OCI-LY1 (cell line): ENCODE results near the gene LIN7C.

Experiments
- H2AFZ ChIP-seq: fragments of 200-600 bp; sonication (generic), shearing (Covaris generic); 2 replicates; pipeline ENCODE4 v1.6.0; 2014; ENCODE audit warnings: antibody characterized with exemption, mild to moderate bottlenecking, low read length
- H3F3A ChIP-seq: fragments of 200-600 bp; sonication (generic), shearing (Covaris generic); 2 replicates; pipeline ENCODE4 v1.6.0; 2014; ENCODE audit warnings: mild to moderate bottlenecking, antibody characterized with exemption, low read length, moderate library complexity; ENCODE audit not compliant: insufficient read depth
- H3K27ac ChIP-seq: fragments of 200-600 bp; sonication (generic); 2 replicates; pipeline ENCODE4 v1.5.1; 2014; ENCODE audit warnings: low read length, mixed run types, mild to moderate bottlenecking, low read depth; ENCODE audit not compliant: poor library complexity, severe bottlenecking
- H3K27me3 ChIP-seq: fragments of 200-600 bp; sonication (generic); 2 replicates; pipeline ENCODE4 v1.6.0; 2014; ENCODE audit warnings: antibody characterized with exemption, mild to moderate bottlenecking, low read length, moderate library complexity; ENCODE audit not compliant: insufficient read depth
- H3K36me3 ChIP-seq: fragments of 200-600 bp; sonication (generic); 2 replicates; pipeline ENCODE4 v1.6.1; 2014; ENCODE audit warnings: mild to moderate bottlenecking, antibody characterized with exemption, low read length, moderate library complexity, mixed read lengths; ENCODE audit not compliant: insufficient read depth
- H3K4me1 ChIP-seq: fragments of 200-600 bp; sonication (generic); 2 replicates; pipeline ENCODE4 v1.5.1; 2014; ENCODE audit warnings: mild to moderate bottlenecking, low read length, moderate library complexity; ENCODE audit not compliant: insufficient read depth, severe bottlenecking
- H3K4me2 ChIP-seq: fragments of 200-600 bp; sonication (generic), shearing (Covaris generic); 2 replicates; pipeline ENCODE4 v1.6.1; 2014; ENCODE audit warnings: low read length
- H3K4me3 ChIP-seq: fragments of 200-600 bp; sonication (generic); 2 replicates; pipeline ENCODE4 v1.5.1; 2014; ENCODE audit warnings: low read length, low read depth, mild to moderate bottlenecking, mixed read lengths; ENCODE audit not compliant: poor library complexity, severe bottlenecking
- H3K79me2 ChIP-seq: fragments of 200-600 bp; shearing (Covaris generic); 2 replicates; pipeline ENCODE4 v1.6.1; 2016; ENCODE audit warnings: mixed run types, low read length, mixed read lengths; ENCODE audit not compliant: insufficient read depth
- H3K9ac ChIP-seq: fragments of 200-600 bp; sonication (generic), shearing (Covaris generic); 2 replicates; pipeline ENCODE4 v1.6.1; 2014; ENCODE audit warnings: mild to moderate bottlenecking, low read length, mixed read lengths
- H3K9me2 ChIP-seq: fragments of 200-600 bp; sonication (generic), shearing (Covaris generic); 2 replicates; pipeline ENCODE4 v1.6.1; 2014; ENCODE audit warnings: low read depth, mild to moderate bottlenecking, low read length, mixed read lengths
- H3K9me3 ChIP-seq: fragments of 200-600 bp; shearing (Covaris generic); 2 replicates; pipeline ENCODE4 v1.6.1; 2014; ENCODE audit warnings: low read length, mixed read lengths
- H4K20me1 ChIP-seq: fragments of 200-600 bp; sonication (generic), shearing (Covaris generic); 2 replicates; pipeline ENCODE4 v1.6.0; 2016; ENCODE audit warnings: mild to moderate bottlenecking, low read length; ENCODE audit not compliant: insufficient read depth
- EZH2 ChIP-seq: fragments of 200-600 bp; sonication (generic), shearing (Covaris generic); IDR thresholded peaks from 2 replicates; pipeline ENCODE4 v1.8.0; 2017; ENCODE audit warnings: borderline replicate concordance, mixed run types, mild to moderate bottlenecking, antibody characterized with exemption, low read length, moderate library complexity, mixed read lengths
- TF ChIP-seq, protein P1 (sequence below): fragments of 200-600 bp; sonication (generic), shearing (Covaris generic); IDR thresholded peaks from 2 replicates; pipeline ENCODE4 v1.5.1; 2017; ENCODE audit warnings: mild to moderate bottlenecking, antibody characterized with exemption, low read length, moderate library complexity, mixed read lengths

LIN7C gene

DNA sequence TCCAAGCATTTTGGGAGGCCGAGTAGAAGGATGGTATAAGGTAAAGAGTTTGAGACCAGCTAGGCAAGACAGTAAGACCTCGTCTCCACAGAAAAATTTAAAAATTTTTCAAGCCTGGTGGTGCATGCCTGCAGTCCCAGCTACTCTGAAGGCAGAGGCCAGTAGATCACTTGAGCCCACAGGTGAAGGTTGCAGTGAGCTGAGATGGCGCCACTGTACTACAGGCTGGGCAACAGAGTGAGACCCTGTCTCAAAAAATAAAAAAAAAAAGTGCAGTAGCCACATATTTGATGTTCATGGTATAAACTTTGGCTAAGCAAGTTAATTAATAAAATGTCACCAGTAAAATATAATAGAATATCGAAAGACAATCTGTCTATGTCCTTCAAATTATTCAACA, 60.9 kb downstream of the LIN7C start:
- H3K4me1 ChIP-seq, result no peaks in the 10 kb centered on the region
- no peaks in the 10 kb centered on the region for H3F3A ChIP-seq
- H4K20me1 ChIP-seq, result no peaks in the 10 kb centered on the region
- H3K9me3 ChIP-seq, result no peaks in the 10 kb centered on the region
- no peak overlapping the region for H3K27ac ChIP-seq
- no peak overlapping the region for H3K9ac ChIP-seq
- no peaks in the 10 kb centered on the region for H3K79me2 ChIP-seq
- no peak overlapping the region for H2AFZ ChIP-seq
- H3K4me3 ChIP-seq, result no peak overlapping the region
- H3K36me3 ChIP-seq, result no peaks in the 10 kb centered on the region
- no peak overlapping the region for H3K4me2 ChIP-seq
- H3K9me2 ChIP-seq, result no peaks in the 10 kb centered on the region
- no peak for TF ChIP-seq EZH2
- TF ChIP-seq, protein P1, sequence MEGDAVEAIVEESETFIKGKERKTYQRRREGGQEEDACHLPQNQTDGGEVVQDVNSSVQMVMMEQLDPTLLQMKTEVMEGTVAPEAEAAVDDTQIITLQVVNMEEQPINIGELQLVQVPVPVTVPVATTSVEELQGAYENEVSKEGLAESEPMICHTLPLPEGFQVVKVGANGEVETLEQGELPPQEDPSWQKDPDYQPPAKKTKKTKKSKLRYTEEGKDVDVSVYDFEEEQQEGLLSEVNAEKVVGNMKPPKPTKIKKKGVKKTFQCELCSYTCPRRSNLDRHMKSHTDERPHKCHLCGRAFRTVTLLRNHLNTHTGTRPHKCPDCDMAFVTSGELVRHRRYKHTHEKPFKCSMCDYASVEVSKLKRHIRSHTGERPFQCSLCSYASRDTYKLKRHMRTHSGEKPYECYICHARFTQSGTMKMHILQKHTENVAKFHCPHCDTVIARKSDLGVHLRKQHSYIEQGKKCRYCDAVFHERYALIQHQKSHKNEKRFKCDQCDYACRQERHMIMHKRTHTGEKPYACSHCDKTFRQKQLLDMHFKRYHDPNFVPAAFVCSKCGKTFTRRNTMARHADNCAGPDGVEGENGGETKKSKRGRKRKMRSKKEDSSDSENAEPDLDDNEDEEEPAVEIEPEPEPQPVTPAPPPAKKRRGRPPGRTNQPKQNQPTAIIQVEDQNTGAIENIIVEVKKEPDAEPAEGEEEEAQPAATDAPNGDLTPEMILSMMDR, result no peak
- no peaks in the 10 kb centered on the region for H3K27me3 ChIP-seq

DNA sequence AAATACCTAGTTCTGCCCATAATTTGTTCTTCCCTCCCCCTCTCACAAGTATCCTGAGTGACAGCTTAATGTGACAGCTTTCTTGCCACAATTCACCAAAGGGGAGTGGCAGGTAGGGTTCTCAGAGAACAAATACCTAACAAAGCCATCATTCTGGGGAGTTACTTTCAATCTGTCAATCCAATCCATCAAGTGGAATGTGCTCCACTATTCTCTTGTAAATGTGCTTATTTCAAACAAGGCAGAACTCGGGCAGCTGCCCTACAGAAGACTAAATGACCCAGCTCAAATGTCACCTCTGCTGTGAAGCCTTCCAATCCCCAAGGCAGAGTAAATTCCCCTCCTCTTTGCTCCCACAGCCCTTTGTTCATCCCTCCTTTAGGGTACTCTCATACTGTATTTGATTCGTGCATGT, 61.8 kb downstream of the LIN7C start:
- no peaks in the 10 kb centered on the region for H3K79me2 ChIP-seq
- H4K20me1 ChIP-seq, result no peaks in the 10 kb centered on the region

More for the DNA sequence above, 61.8 kb downstream of the LIN7C start:
- Histone ChIP-seq H2AFZ (no peak overlapping the region), H3K9ac (no peak overlapping the region), H3K4me1 (no peaks in the 10 kb centered on the region), H3K36me3 (no peaks in the 10 kb centered on the region), H3K9me3 (no peaks in the 10 kb centered on the region), H3F3A (no peaks in the 10 kb centered on the region), H3K4me3 (no peak overlapping the region), H3K27me3 (no peaks in the 10 kb centered on the region), H3K9me2 (no peaks in the 10 kb centered on the region), H3K4me2 (no peak overlapping the region), H3K27ac (no peak overlapping the region)
- TF ChIP-seq EZH2, result no peak
- TF ChIP-seq, protein P1, result no peak
